Muscle of back (tissue), 11 donors: ENCODE results near the gene DESI1. TPM values are rescaled to one million over a fixed set of nuclear protein-coding genes. Genes with fewer than 3 reads are reported as not detected.
"Not testable (repeated sequence)": the region's sequence is repeated elsewhere in the genome, so short reads cannot be mapped to it uniquely, and the experiment has no call there.

Source experiments
- DNase-seq, 3 donors: peaks; one replicate each; pipeline versions ENCODE4 v3.0.0 to v3.0.0-alpha.2; 2013
- polyA plus RNA-seq, 10 donors: library from polyadenylated mRNA; unstranded; fragments of 120-200 nt; gene quantifications; one replicate each; pipeline ENCODE4 v1.2.1, GENCODE V29; 2013; ENCODE audit not compliant: insufficient read length in 10 of 10

DESI1 gene
- polyA plus RNA-seq, 10 donors: 16.4 to 29.0 (median 20.6) TPM

GRCh38 chr22:41589391-41590241, 31.2 kb downstream of the DESI1 start, which contains the start of gene PMM1:
TSS of gene PMM1 (minus strand) at chr22:41589840. CDS start at chr22:41589805, 35 bp downstream.
- DNase-seq: peak; percentile 100

- DNase-seq: no peak
Measured at GRCh38 chr22:41587347-41587723, 33.5 kb downstream of the DESI1 start.

- no peak for DNase-seq
Measured at GRCh38 chr22:41585898-41586297, 34.9 kb downstream of the DESI1 start.

GRCh38 chr22:41584881-41585280, 36.0 kb downstream of the DESI1 start:
- DNase-seq: no peak

GRCh38 chr22:41582694-41583093, 38.1 kb downstream of the DESI1 start:
- no peak for DNase-seq

- no peak for DNase-seq
Measured at GRCh38 chr22:41579997-41580355, 40.9 kb downstream of the DESI1 start.

GRCh38 chr22:41579297-41579996, 41.4 kb downstream of the DESI1 start:
- no peak for DNase-seq

- no peak for DNase-seq
Measured at GRCh38 chr22:41578818-41579217, 42.0 kb downstream of the DESI1 start.

- no peak for DNase-seq
Measured at GRCh38 chr22:41578114-41578513, 42.7 kb downstream of the DESI1 start.

GRCh38 chr22:41576877-41577276, 44.0 kb downstream of the DESI1 start:
- peak in 1 of 3 donors; percentile 62 for DNase-seq

- no peak for DNase-seq
Measured at GRCh38 chr22:41575533-41575932, 45.3 kb downstream of the DESI1 start.

GRCh38 chr22:41574847-41575381, 45.9 kb downstream of the DESI1 start:
- peak in 2 of 3 donors; percentile 58 to 78 for DNase-seq

GRCh38 chr22:41573677-41574076, 47.2 kb downstream of the DESI1 start:
- DNase-seq: no peak

GRCh38 chr22:41572305-41572704, 48.5 kb downstream of the DESI1 start:
- DNase-seq: not testable (repeated sequence)

- DNase-seq: no peak
Measured at GRCh38 chr22:41571786-41572185, 49.1 kb downstream of the DESI1 start.

- no peak for DNase-seq
Measured at GRCh38 chr22:41570221-41570620, 50.6 kb downstream of the DESI1 start.

- DNase-seq: no peak
Measured at GRCh38 chr22:41568811-41569210, 52.0 kb downstream of the DESI1 start.

GRCh38 chr22:41567512-41567768, 53.4 kb downstream of the DESI1 start:
- DNase-seq: no peak

GRCh38 chr22:41565403-41566054, 55.3 kb downstream of the DESI1 start:
- DNase-seq: peak in 1 of 3 donors; percentile 62

- DNase-seq: no peak
Measured at GRCh38 chr22:41564563-41564962, 56.3 kb downstream of the DESI1 start.

GRCh38 chr22:41563051-41563711, 57.7 kb downstream of the DESI1 start:
- DNase-seq: peak in 1 of 3 donors; percentile 74

- no peak for DNase-seq
Measured at GRCh38 chr22:41562461-41562860, 58.4 kb downstream of the DESI1 start.
